Omental fat pad (tissue), 4 donors: ENCODE results near the gene SCAF1. TPM values are rescaled to one million over a fixed set of nuclear protein-coding genes. Genes with fewer than 3 reads are reported as not detected.

Experiments used
- ATAC-seq: fragments of 150-250 bp; one replicate; pipeline ENCODE4 v1.9.1; 2016; ENCODE audit warnings: mild to moderate bottlenecking, moderate library complexity; ENCODE audit not compliant: low FRiP score
- DNase-seq: peaks from one replicate; pipeline ENCODE4 v3.0.0-alpha.2; 2019; ENCODE audit warnings: low spot score
- CTCF ChIP-seq, 3 donors: fragments of 450-650 bp; IDR thresholded peaks; one replicate each; pipeline ENCODE4 v1.5.1; 2016 to 2017; ENCODE audit warnings: antibody characterized with exemption in 3 of 3, mild to moderate bottlenecking in 3 of 3, moderate library complexity in 2 of 3
- total RNA-seq, 4 donors: library from RNA; depleted of rRNA; stranded (reverse); fragments of >200 nt; gene quantifications; one replicate each; pipeline ENCODE4 v1.1.0, GENCODE V29; 2016

Gene SCAF1
- total RNA-seq, 4 donors from 2014 or later = 8.8 to 13.6 (median 11.5) TPM

DNA sequence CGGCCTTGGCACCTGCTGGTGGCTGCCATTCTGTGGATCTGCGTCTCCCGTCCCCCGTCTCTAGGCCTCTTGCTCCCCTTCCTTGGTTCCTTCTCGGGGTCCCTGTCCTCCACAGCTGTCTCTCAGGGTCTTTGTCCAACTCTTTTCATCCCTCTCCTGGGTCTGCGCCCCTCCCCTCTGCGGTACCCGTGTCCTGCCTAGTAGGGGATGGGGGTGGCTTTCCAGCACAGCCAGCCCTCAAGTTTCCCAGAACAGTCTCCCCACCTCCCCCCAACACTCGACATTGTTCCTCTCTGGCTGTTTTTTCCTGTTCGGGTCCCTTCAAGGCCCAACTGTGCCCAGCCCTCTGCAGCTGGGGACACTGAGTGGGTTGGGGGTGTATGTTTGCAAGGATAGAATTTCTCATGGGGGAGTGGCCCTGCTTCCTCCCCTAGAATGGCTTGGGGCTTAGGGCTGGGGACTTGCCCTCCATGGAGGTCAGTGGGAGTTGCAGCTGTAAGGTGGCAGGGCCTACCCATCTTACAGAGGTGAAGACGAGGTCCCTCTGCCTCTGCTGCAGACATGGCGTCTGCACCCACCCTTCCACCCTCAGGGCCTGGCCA lies 46.6 kb downstream of the SCAF1 start:
- DNase-seq (no peak), ATAC-seq (no peak)

DNA sequence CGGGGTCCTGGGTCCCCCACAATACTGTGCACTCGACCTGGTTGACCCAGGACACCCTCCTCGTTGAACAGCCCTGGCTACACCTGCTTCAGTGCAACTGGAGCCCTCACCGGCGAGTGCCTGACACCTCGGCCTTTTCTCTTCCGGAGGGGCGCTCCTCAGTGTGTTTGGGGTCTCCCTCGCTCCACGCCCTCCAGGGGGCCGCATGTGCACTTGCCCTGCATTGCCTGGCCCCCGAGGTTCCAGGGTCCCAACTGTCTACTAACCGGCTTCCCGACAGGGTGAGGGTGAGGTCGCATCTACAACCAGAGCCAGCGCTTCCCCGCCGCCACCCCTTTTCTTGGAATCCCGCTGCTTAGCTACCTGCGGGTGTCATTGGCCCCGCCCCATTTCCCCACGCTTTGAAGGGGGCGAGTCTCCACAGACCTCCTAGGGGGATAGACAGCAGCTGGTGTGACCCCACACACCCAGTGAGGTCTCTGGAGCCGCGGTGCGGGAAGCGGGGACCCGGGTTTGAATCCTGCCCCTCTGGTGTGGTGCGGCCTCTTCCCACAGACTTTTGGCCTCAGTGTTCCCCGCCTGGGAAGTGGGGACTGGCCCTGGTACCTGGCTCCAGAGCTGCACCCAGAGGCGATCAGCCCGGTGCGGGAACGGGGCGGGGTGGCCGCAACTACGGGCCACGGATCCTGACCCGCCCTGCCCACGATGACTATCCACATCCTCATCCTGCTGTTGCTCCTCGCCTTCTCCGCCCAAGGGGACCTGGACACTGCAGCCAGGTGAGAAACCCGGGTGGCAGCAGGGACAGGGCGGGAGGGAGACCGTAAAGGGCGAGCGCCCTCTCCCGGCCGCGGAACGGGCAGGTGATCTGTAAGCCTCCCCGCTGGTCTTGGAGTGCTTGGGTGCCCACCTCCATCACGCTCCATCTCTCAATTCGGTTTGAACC lies 47.4 kb downstream of the SCAF1 start, which contains the start of gene ADM5:
TSS of gene ADM5 (plus strand) at position 462 of the 946 bp plus-strand sequence. CDS start at position 706, 244 bp downstream.
- DNase-seq = no peak
- TF ChIP-seq CTCF (IDR thresholded peaks at IDR 0.05) = no peak
- ATAC-seq = peak; percentile 33

More for the DNA sequence above, 46.6 kb downstream of the SCAF1 start:
- no peak for TF ChIP-seq CTCF (IDR thresholded peaks at IDR 0.05)

DNA sequence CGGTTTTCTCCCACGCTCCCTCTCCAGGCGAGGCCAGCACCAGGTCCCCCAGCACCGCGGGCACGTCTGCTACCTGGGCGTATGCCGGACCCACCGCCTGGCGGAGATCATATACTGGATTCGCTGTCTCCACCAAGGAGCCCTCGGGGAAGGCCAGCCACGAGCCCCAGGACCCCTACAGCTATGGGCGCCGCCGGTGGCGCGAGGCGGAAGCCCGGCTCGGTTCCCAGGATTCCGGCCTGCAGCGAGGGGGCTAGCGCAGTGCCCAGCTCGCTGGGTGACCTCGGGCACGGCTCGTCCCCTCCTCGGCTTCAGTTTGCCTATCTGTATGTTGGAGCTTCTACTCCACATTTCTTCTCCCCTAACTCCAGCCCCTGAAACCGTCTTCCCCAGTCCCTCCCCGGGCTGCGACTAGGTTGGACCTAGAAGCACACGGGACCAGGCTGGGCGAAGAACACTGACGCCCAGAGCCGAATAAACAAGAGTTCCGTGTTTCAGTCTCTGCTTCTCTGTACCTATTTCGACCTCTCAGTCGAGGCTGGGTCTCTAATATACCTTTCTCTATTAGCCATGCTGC lies 48.2 kb downstream of the SCAF1 start:
- DNase-seq (no peak), ATAC-seq (peak; percentile 1)
- no peak for TF ChIP-seq CTCF (IDR thresholded peaks at IDR 0.05)

GRCh38 chr19:49690656-49691242 lies 48.7 kb downstream of the SCAF1 start, which contains the start of gene CPT1C:
Gene CPT1C (plus strand): TSS chr19:49691116. CDS start chr19:49692253, 1,137 bp downstream.
- DNase-seq = no peak
- no peak for TF ChIP-seq CTCF (IDR thresholded peaks at IDR 0.05)
- ATAC-seq = peak; percentile 73

GRCh38 chr19:49691243-49692146 lies 49.5 kb downstream of the SCAF1 start:
- TF ChIP-seq CTCF (IDR thresholded peaks at IDR 0.05) = no peak
- ATAC-seq (no peak), DNase-seq (no peak)

- ATAC-seq (no peak), DNase-seq (no peak)
- TF ChIP-seq CTCF (IDR thresholded peaks at IDR 0.05) = no peak
Observed at GRCh38 chr19:49692147-49692506, 50.1 kb downstream of the SCAF1 start.
